Lower lobe of right lung (tissue), 2 donors: ENCODE measurements around the gene NRN1L. TPM values are rescaled to one million over a fixed set of nuclear protein-coding genes. Genes with fewer than 3 reads are reported as not detected.

Experiments used
- ATAC-seq, 2 donors: fragments of 200-7000 bp; cut with Tn5 transposase; one replicate each; pipeline ENCODE4 v1.9.1; 2020 to 2022; ENCODE audit warnings: mild to moderate bottlenecking in 2 of 2, moderate library complexity in 2 of 2
- DNase-seq: peaks from one replicate; pipeline ENCODE4 v3.0.0-alpha.2; 2020
- H3K27ac ChIP-seq: fragments of 200-600 bp; one replicate; pipeline ENCODE4 v1.8.0; 2022
- H3K27me3 ChIP-seq: fragments of 200-600 bp; one replicate; pipeline ENCODE4 v1.8.0; 2022; ENCODE audit warnings: low read depth
- H3K36me3 ChIP-seq: fragments of 200-600 bp; one replicate; pipeline ENCODE4 v1.8.0; 2022; ENCODE audit warnings: mild to moderate bottlenecking
- H3K4me1 ChIP-seq: fragments of 200-600 bp; one replicate; pipeline ENCODE4 v1.8.0; 2022
- H3K4me3 ChIP-seq: fragments of 200-600 bp; one replicate; pipeline ENCODE4 v1.8.0; 2022; ENCODE audit warnings: mild to moderate bottlenecking
- H3K9me3 ChIP-seq: fragments of 200-600 bp; one replicate; pipeline ENCODE4 v1.8.0; 2022
- intact Hi-C: fragments of 100-400 bp; cut with DNase I; formaldehyde crosslinking; loops from one replicate; pipeline ENCODE4 v1.11.0; 2022
- total RNA-seq: library from RNA; stranded (reverse); fragmentation: NEBNext Ultra II Directional; extraction: Animal tissue kit (Norgen Biotek cat#: 25700); gene quantifications from one replicate; pipeline ENCODE4 v1.2.1, GENCODE V29; 2021
- TF ChIP-seq, protein P1 (sequence below): fragments of 200-600 bp; IDR thresholded peaks from one replicate; pipeline ENCODE4 v1.8.0; 2022; ENCODE audit warnings: antibody characterized with exemption, mild to moderate bottlenecking
- donor health status: DM: no; HTN: yes; CAD: no; lungs with severe emphysema.

NRN1L gene
- total RNA-seq, 1 donor from 2014 or later: 1.7 TPM

DNA sequence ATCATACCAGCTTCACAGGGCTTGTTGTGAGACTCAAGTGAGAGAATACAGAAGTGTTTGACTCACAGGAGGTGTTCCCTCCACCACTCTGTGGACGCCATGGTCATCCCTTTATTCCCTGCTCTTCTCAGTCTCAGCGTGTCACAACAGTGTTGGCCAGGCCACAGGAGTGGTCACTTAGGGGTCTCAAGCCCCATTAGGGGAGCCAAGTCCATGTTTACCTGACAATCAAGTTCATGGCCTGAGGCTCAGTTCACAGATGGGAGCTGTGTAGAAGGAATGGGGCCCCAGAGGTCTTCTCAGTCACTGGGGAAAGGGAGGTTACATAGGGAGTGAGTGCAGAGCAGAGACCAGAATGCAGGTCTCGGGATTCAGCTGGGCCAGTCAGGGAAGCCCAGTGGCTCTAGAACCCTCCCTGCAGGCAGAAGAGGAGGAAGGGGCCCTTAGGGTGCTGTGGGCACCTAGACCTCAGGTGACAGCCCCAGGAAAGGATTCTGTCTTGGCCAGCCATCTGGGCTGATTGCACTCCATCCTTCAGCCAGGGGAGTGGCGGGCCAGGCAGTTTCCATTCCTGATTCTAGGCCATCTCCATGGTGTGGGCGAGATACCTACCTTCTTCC is 27.6 kb upstream of the NRN1L start:
- Histone ChIP-seq H3K27me3 (no peaks in the 10 kb centered on the region), H3K27ac (peak overlapping the region; percentile 92), H3K4me3 (no peak overlapping the region), H3K36me3 (peaks cover 23% of the 10 kb centered on the region), H3K4me1 (peaks cover 51% of the 10 kb centered on the region), H3K9me3 (no peaks in the 10 kb centered on the region)
- DNase-seq (no peak), ATAC-seq (no peak)
- intact Hi-C loops: no loop called here
- TF ChIP-seq, protein P1, sequence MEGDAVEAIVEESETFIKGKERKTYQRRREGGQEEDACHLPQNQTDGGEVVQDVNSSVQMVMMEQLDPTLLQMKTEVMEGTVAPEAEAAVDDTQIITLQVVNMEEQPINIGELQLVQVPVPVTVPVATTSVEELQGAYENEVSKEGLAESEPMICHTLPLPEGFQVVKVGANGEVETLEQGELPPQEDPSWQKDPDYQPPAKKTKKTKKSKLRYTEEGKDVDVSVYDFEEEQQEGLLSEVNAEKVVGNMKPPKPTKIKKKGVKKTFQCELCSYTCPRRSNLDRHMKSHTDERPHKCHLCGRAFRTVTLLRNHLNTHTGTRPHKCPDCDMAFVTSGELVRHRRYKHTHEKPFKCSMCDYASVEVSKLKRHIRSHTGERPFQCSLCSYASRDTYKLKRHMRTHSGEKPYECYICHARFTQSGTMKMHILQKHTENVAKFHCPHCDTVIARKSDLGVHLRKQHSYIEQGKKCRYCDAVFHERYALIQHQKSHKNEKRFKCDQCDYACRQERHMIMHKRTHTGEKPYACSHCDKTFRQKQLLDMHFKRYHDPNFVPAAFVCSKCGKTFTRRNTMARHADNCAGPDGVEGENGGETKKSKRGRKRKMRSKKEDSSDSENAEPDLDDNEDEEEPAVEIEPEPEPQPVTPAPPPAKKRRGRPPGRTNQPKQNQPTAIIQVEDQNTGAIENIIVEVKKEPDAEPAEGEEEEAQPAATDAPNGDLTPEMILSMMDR: no peak

GRCh38 chr16:67857547-67858233 is 27.0 kb upstream of the NRN1L start:
- Histone ChIP-seq H3K4me1 (peaks cover 54% of the 10 kb centered on the region), H3K4me3 (no peak overlapping the region), H3K27ac (peak overlapping the region; percentile 92), H3K36me3 (peaks cover 23% of the 10 kb centered on the region), H3K9me3 (no peaks in the 10 kb centered on the region), H3K27me3 (no peaks in the 10 kb centered on the region)
- ATAC-seq (peak; percentile 96 to 97), DNase-seq (peak; percentile 89)
- intact Hi-C loops: no loop called here
- TF ChIP-seq, protein P1: no peak

GRCh38 chr16:67858500-67858899 is 26.2 kb upstream of the NRN1L start:
- intact Hi-C loops: no loop called here
- Histone ChIP-seq H3K4me1 (peaks cover 61% of the 10 kb centered on the region), H3K36me3 (peaks cover 18% of the 10 kb centered on the region), H3K27me3 (no peaks in the 10 kb centered on the region), H3K27ac (peak overlapping the region; percentile 92), H3K4me3 (no peak overlapping the region), H3K9me3 (no peaks in the 10 kb centered on the region)
- ATAC-seq (peak; percentile 28 to 42), DNase-seq (no peak)
- TF ChIP-seq, protein P1: no peak

DNA sequence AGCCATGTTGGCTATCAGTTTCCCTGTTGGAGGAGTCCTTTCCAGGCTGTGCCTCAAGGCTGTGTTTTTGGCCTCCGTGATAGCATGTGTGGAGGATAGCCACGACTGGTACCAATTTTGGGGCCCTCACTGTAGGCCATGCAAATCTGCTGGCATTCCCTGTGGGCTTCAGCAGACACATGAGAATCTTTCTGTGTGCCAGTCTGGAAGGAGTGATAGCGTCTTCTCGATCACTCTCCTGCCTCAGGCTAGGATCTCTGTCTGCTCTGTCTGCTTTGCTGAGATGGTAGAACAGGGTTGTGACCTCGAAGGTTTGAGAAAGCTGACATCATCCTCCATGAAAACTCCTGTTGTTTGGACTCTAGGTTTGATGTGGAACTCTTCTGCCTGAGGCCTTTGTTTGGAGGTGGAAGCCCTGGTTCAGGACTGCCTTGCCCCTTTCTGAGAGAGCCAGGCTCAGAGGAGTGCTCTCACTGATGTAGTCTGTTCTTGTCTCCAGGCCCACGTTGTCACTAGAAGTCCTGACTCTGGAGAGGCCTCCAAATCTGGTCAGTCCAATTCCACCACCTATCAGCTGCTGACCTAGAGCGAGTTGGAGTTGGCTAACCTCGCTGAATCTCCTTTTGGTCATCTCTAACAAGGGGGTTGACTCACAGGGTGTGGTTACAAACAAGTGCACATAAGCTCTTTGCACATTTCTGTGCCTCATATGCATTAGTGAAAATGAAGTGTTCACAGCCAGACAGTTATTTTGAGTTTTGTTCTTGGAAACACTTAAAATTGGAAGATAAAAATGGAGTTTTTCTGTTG is 23.9 kb upstream of the NRN1L start:
- H3K9me3 ChIP-seq: no peaks in the 10 kb centered on the region
- no peak for ATAC-seq
- intact Hi-C loops: no loop called here
- no peak for DNase-seq
- no peaks in the 10 kb centered on the region for H3K27me3 ChIP-seq
- H3K4me1 ChIP-seq: peaks cover 53% of the 10 kb centered on the region
- peaks cover 22% of the 10 kb centered on the region for H3K36me3 ChIP-seq
- H3K27ac ChIP-seq: peak overlapping the region; percentile 11
- no peak overlapping the region for H3K4me3 ChIP-seq
- TF ChIP-seq, protein P1: no peak

GRCh38 chr16:67861877-67862276 is 22.8 kb upstream of the NRN1L start:
- no peak for DNase-seq
- Histone ChIP-seq H3K4me3 (no peak overlapping the region), H3K27me3 (no peaks in the 10 kb centered on the region), H3K27ac (no peak overlapping the region), H3K9me3 (no peaks in the 10 kb centered on the region), H3K4me1 (peaks cover 49% of the 10 kb centered on the region), H3K36me3 (peaks cover 33% of the 10 kb centered on the region)
- intact Hi-C loops: no loop called here
- no peak for ATAC-seq
- TF ChIP-seq, protein P1: no peak
